NT2/D1 (cell line): Measurements from ENCODE around the gene C11orf52.

Experiments
- SUZ12 ChIP-seq: IDR thresholded peaks from 2 replicates; pipeline ENCODE4 v1.6.1; 2011; ENCODE audit not compliant: insufficient read length, insufficient read depth; ENCODE audit errors: extremely low read depth
- YY1 ChIP-seq: IDR thresholded peaks from 2 replicates; pipeline ENCODE4 v1.6.1; 2011; ENCODE audit not compliant: insufficient read length, insufficient read depth

- no peak for TF ChIP-seq YY1
- no peak for TF ChIP-seq SUZ12
These were observed 3.0 kb downstream of the C11orf52 start for GRCh38 chr11:111921541-111922230.
